Endothelial cell of umbilical vein (primary cell): ENCODE measurements around the gene GSTCD. TPM values are rescaled to one million over a fixed set of nuclear protein-coding genes. Genes with fewer than 3 reads are reported as not detected.

ENCODE experiments used
- BruUV-seq: library from RNA; stranded (reverse); fragments of 400-500 nt; replicated peaks from 2 replicates; lab custom pipeline; 2021; lab: Mats Ljungman, UMichigan
- CTCF ChIA-PET: fragments of 300-600, 350-600 bp; sonication (Branson Sonifier 250); formaldehyde crosslinking; loops from one replicate; lab custom pipeline; 2021; ENCODE audit warnings: antibody characterized with exemption, inconsistent platforms; lab: Charles Lee
- POLR2A ChIA-PET: fragments of 300-600, 350-600 bp; sonication (Branson Sonifier 250); formaldehyde crosslinking; loops from one replicate; lab custom pipeline; 2021; ENCODE audit warnings: antibody characterized with exemption, inconsistent platforms; lab: Charles Lee
- DNase-seq: peaks from one replicate; pipeline ENCODE4 v3.0.0-alpha.2; 2011; ENCODE audit warnings: low read depth, low spot score
- FAIRE-seq: peaks from 2 replicates; lab custom pipeline; 2011; peaks lifted over from hg19 to GRCh38; lab: Jason Lieb, UNC
- H2AFZ ChIP-seq: 2 replicates; pipeline ENCODE4 v1.6.0; 2012; ENCODE audit warnings: low read depth, low read length, control low read depth, inconsistent platforms
- H3K27ac ChIP-seq: 2 replicates; pipeline ENCODE4 v1.5.1; 2011; ENCODE audit warnings: low read depth, mild to moderate bottlenecking, control low read depth, low read length, moderate library complexity; ENCODE audit not compliant: insufficient read depth
- H3K27me3 ChIP-seq, 2 experiments: 2 replicates each; pipeline versions ENCODE4 v1.6.0 to v1.6.1; 2011; ENCODE audit warnings: low read length in 2 of 2, mixed read lengths in 1 of 2; ENCODE audit not compliant: control insufficient read depth in 2 of 2, insufficient read depth in 2 of 2
- H3K36me3 ChIP-seq, 2 experiments: 2 replicates in 1 of 2; 3 replicates in 1 of 2; pipeline ENCODE4 v1.5.1; 2011; ENCODE audit warnings: low read length in 2 of 2, mild to moderate bottlenecking in 1 of 2, moderate library complexity in 1 of 2; ENCODE audit not compliant: control insufficient read depth in 2 of 2, insufficient read depth in 2 of 2; ENCODE audit errors: extremely low read depth in 1 of 2
- H3K4me1 ChIP-seq: 3 replicates; pipeline ENCODE4 v1.5.1; 2011; ENCODE audit warnings: mild to moderate bottlenecking, low read length; ENCODE audit not compliant: control insufficient read depth, insufficient read depth; ENCODE audit errors: extremely low read depth
- H3K4me2 ChIP-seq: 2 replicates; pipeline ENCODE4 v1.6.1; 2011; ENCODE audit warnings: low read length, control low read depth, mixed read lengths; ENCODE audit not compliant: insufficient read depth
- H3K4me3 ChIP-seq, 3 experiments: fragments of 200-600 bp in 1 of 3; sonication (generic), shearing (Covaris generic) in 1 of 3; replicated peaks in 1 of 3; 2 replicates each; pipeline ENCODE4 v1.5.1; 2011 to 2016; ENCODE audit warnings: control low read depth in 3 of 3, low read length in 3 of 3, mild to moderate bottlenecking in 2 of 3, inconsistent platforms in 1 of 3, low read depth in 1 of 3, moderate library complexity in 1 of 3; ENCODE audit not compliant: insufficient read depth in 1 of 3
- H3K79me2 ChIP-seq: 2 replicates; pipeline ENCODE4 v1.6.0; 2012; ENCODE audit warnings: low read length, inconsistent platforms; ENCODE audit not compliant: control insufficient read depth, insufficient read depth
- H3K9ac ChIP-seq: replicated peaks from 2 replicates; pipeline ENCODE3; 2011; ENCODE audit warnings: low read length, control low read depth; ENCODE audit not compliant: insufficient read depth; ENCODE audit errors: extremely low read depth
- H3K9me1 ChIP-seq: replicated peaks from 3 replicates; pipeline ENCODE4 v1.6.0; 2011; ENCODE audit warnings: mild to moderate bottlenecking, low read length; ENCODE audit not compliant: control insufficient read depth, insufficient read depth; ENCODE audit errors: extremely low read depth
- H3K9me3 ChIP-seq: replicated peaks from 2 replicates; pipeline ENCODE4 v1.5.1; 2012; ENCODE audit warnings: low read length, inconsistent platforms; ENCODE audit not compliant: control insufficient read depth, insufficient read depth
- H4K20me1 ChIP-seq: replicated peaks from 2 replicates; pipeline ENCODE3; 2011; ENCODE audit warnings: mild to moderate bottlenecking, low read length; ENCODE audit not compliant: control insufficient read depth, insufficient read depth; ENCODE audit errors: extremely low read depth
- EZH2 ChIP-seq: IDR thresholded peaks from 2 replicates; pipeline ENCODE4 v1.6.1; 2012; ENCODE audit warnings: borderline replicate concordance, low read depth, mild to moderate bottlenecking, moderate library complexity, low read length, inconsistent platforms; ENCODE audit not compliant: severe bottlenecking
- FOS ChIP-seq: IDR thresholded peaks from 2 replicates; pipeline ENCODE4 v1.6.1; 2011; ENCODE audit warnings: mild to moderate bottlenecking, low read length, moderate library complexity, borderline replicate concordance; ENCODE audit not compliant: insufficient read depth
- JUN ChIP-seq: IDR thresholded peaks from 2 replicates; pipeline ENCODE4 v1.6.1; 2011; ENCODE audit warnings: borderline replicate concordance, low read depth; ENCODE audit not compliant: insufficient read length, insufficient read depth
- MYC ChIP-seq: IDR thresholded peaks from one replicate; pipeline ENCODE4 v1.6.1; 2011; ENCODE audit warnings: mild to moderate bottlenecking, low read depth, low read length
- POLR2A ChIP-seq: IDR thresholded peaks from 2 replicates; pipeline ENCODE4 v1.6.1; 2012; ENCODE audit warnings: low read depth, mild to moderate bottlenecking, control low read depth, low read length
- POLR2AphosphoS5 ChIP-seq: IDR thresholded peaks from 2 replicates; pipeline ENCODE4 v1.6.1; 2012; ENCODE audit warnings: low read depth, mild to moderate bottlenecking, control low read depth, low read length, moderate library complexity; ENCODE audit not compliant: insufficient read depth
- dilution Hi-C: fragments of 300-500 bp; cut with MboI; formaldehyde crosslinking; loops from one replicate; pipeline ENCODE4 v1.15.0; 2019; ENCODE audit warnings: low sequenced_read_pairs; ENCODE audit not compliant: extremely low pct_ligation_motif_present
- intact Hi-C: fragments of 100-400 bp; cut with micrococcal nuclease; formaldehyde crosslinking; loops from one replicate; pipeline ENCODE4 v1.10.0; 2022
- polyA plus RNA-seq, 4 experiments: library from polyadenylated mRNA; depleted of rRNA in 3 of 4; stranded (reverse) in 3 of 4; unstranded in 1 of 4; fragments of >200 nt; gene quantifications; 2 replicates each; pipeline versions ENCODE4 v1.2.1 to v1.2.3, GENCODE V29; 2011 to 2012; ENCODE audit warnings: missing spikeins in 1 of 4
- total RNA-seq: library from RNA; stranded (reverse); gene quantifications from 2 replicates; pipeline ENCODE4 v1.2.3, GENCODE V29; 2021
- TF ChIP-seq, protein P1 (sequence below): IDR thresholded peaks from 2 replicates; pipeline ENCODE4 v1.6.1; 2011; ENCODE audit not compliant: insufficient read depth, insufficient read length
- TF ChIP-seq, protein P2 (sequence below), 2 donors: IDR thresholded peaks; 1 replicate in 1 of 2; 2 replicates in 1 of 2; pipeline ENCODE4 v1.5.1; 2011; ENCODE audit warnings: low read length in 2 of 2, mild to moderate bottlenecking in 2 of 2, moderate library complexity in 2 of 2, control low read depth in 1 of 2, inconsistent platforms in 1 of 2, low read depth in 1 of 2; ENCODE audit not compliant: insufficient read depth in 1 of 2; ENCODE audit errors: extremely low read depth in 1 of 2

The GSTCD gene
- total and polyA plus RNA-seq, 2 donors (not counting 3 experiments of a cell fraction or from before 2014, with no cell fraction given): 3.3 to 11.3 TPM

DNA sequence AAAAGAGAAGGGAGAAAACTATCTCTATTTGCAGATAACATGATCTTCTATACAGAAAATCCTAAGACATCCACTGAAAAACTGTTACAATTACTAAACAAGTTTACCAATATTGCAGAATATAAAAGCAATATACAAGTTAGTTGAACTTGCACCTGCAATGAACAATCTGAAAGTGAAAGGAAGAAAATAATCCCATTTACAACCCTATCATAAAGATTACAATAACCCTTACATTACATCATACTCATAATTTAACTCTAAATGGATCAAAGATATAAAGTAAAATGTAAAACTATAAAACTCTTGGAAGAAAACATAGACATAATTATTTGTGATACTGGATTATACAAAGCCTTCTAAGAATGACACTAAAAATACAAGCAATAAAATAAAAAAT lies 77.2 kb downstream of the GSTCD start:
- Histone ChIP-seq H3K9ac (no peak overlapping the region), H4K20me1 (no peaks in the 10 kb centered on the region), H3K79me2 (no peaks in the 10 kb centered on the region), H3K36me3 (no peaks in the 10 kb centered on the region), H3K27ac (no peak overlapping the region), H3K9me3 (no peaks in the 10 kb centered on the region), H3K4me3 (no peak overlapping the region), H3K9me1 (no peaks in the 10 kb centered on the region), H2AFZ (no peak overlapping the region), H3K4me2 (no peak overlapping the region), H3K4me1 (no peaks in the 10 kb centered on the region), H3K27me3 (no peaks in the 10 kb centered on the region)
- dilution Hi-C loops (no loop called here), intact Hi-C loops (no loop called here)
- DNase-seq: no peak
- TF ChIP-seq, protein P1, sequence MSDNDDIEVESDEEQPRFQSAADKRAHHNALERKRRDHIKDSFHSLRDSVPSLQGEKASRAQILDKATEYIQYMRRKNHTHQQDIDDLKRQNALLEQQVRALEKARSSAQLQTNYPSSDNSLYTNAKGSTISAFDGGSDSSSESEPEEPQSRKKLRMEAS: no peak
- TF ChIP-seq JUN (no peak), EZH2 (no peak), POLR2A (no peak), MYC (no peak), FOS (no peak), POLR2AphosphoS5 (no peak)
- TF ChIP-seq, protein P2, sequence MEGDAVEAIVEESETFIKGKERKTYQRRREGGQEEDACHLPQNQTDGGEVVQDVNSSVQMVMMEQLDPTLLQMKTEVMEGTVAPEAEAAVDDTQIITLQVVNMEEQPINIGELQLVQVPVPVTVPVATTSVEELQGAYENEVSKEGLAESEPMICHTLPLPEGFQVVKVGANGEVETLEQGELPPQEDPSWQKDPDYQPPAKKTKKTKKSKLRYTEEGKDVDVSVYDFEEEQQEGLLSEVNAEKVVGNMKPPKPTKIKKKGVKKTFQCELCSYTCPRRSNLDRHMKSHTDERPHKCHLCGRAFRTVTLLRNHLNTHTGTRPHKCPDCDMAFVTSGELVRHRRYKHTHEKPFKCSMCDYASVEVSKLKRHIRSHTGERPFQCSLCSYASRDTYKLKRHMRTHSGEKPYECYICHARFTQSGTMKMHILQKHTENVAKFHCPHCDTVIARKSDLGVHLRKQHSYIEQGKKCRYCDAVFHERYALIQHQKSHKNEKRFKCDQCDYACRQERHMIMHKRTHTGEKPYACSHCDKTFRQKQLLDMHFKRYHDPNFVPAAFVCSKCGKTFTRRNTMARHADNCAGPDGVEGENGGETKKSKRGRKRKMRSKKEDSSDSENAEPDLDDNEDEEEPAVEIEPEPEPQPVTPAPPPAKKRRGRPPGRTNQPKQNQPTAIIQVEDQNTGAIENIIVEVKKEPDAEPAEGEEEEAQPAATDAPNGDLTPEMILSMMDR (IDR thresholded peaks at IDR 0.05; ENCODE audit: extremely low read depth in 1 of 2, insufficient read depth in 1 of 2, low read depth in 1 of 2, low read length in 2 of 2): no peak
- no TSS peak for BruUV-seq
- ChIA-PET CTCF (no interaction called here), POLR2A (no interaction called here)
- FAIRE-seq: no peak
